Ectodermal cell (in vitro differentiated cells): Measurements from ENCODE around the gene PDE5A. TPM values are rescaled to one million over a fixed set of nuclear protein-coding genes. Genes with fewer than 3 reads are reported as not detected.

ENCODE experiments used
- H3K27ac ChIP-seq: 2 replicates; pipeline ENCODE4 v1.7.0; 2013; ENCODE audit warnings: mild to moderate bottlenecking, low read depth, low read length; ENCODE audit not compliant: insufficient read depth, poor library complexity, severe bottlenecking
- H3K27me3 ChIP-seq: 2 replicates; pipeline ENCODE4 v1.7.0; 2013; ENCODE audit warnings: mild to moderate bottlenecking, low read length; ENCODE audit not compliant: insufficient read depth, control insufficient read depth, poor library complexity, severe bottlenecking
- H3K36me3 ChIP-seq: one replicate; pipeline ENCODE4 v1.7.0; 2013; ENCODE audit warnings: low read length; ENCODE audit not compliant: control insufficient read depth, insufficient read depth
- H3K4me1 ChIP-seq: one replicate; pipeline ENCODE4 v1.7.0; 2013; ENCODE audit warnings: low read length; ENCODE audit not compliant: control insufficient read depth, insufficient read depth
- H3K4me3 ChIP-seq: 2 replicates; pipeline ENCODE4 v1.7.0; 2013; ENCODE audit warnings: low read depth, low read length, control low read depth; ENCODE audit not compliant: insufficient read depth
- H3K9me3 ChIP-seq: 2 replicates; pipeline ENCODE4 v1.7.0; 2013; ENCODE audit warnings: mild to moderate bottlenecking, low read length, moderate library complexity; ENCODE audit not compliant: control insufficient read depth
- WGBS, 2 experiments: methylation state at CpG; one replicate each; pipeline ENCODE4 v1.1.7; 2013; ENCODE audit warnings: missing lambda C conversion rate in 2 of 2; 5-methylcytosine and 5-hydroxymethylcytosine counted together
- polyA plus RNA-seq, 4 experiments: library from polyadenylated mRNA; stranded (reverse); fragments of 50-300 nt; gene quantifications; one replicate each; pipeline ENCODE4 v1.2.3, GENCODE V29; 2013

PDE5A gene
- 6.6 TPM for polyA plus RNA-seq (2013, experiment 1 of 4)
- 9.3 TPM for polyA plus RNA-seq (2013, experiment 2 of 4)
- polyA plus RNA-seq (2013, experiment 3 of 4), result 6.6 TPM
- 10.0 TPM for polyA plus RNA-seq (2013, experiment 4 of 4)

GRCh38 chr4:119628281-119629141 lies at the start of gene PDE5A:
TSS of gene PDE5A (minus strand) at chr4:119628804. CDS start at chr4:119628671, 133 bp downstream.
- 0% methylated on average over 65 of the region's 65 CpGs for WGBS, 2 experiments
- Histone ChIP-seq H3K27me3 (peaks cover 33% of the 10 kb centered on the region), H3K4me1 (peaks cover 4% of the 10 kb centered on the region), H3K4me3 (peak within 1 kb of the TSS; percentile 62), H3K9me3 (no peaks in the 10 kb centered on the region), H3K27ac (peak within 1 kb of the TSS; percentile 23), H3K36me3 (no peaks in the 10 kb centered on the region)

GRCh38 chr4:119676101-119676500 lies 47.5 kb upstream of the PDE5A start:
- H3K36me3 ChIP-seq, result no peaks in the 10 kb centered on the region
- H3K4me3 ChIP-seq, result no peak overlapping the region
- 83 to 96% methylated on average over 1 to 3 of the region's 3 CpGs for WGBS, 2 experiments
- H3K4me1 ChIP-seq, result no peaks in the 10 kb centered on the region
- H3K27ac ChIP-seq, result no peak overlapping the region
- H3K27me3 ChIP-seq, result no peaks in the 10 kb centered on the region
- H3K9me3 ChIP-seq, result no peaks in the 10 kb centered on the region

- 100% methylated on average over 2 of the region's 2 CpGs; no CpG with 5 or more reads in 1 of the 2 experiments for WGBS, 2 experiments
- H3K4me3 ChIP-seq, result no peak overlapping the region
Observed at GRCh38 chr4:119675391-119675790, 46.8 kb upstream of the PDE5A start.

GRCh38 chr4:119672938-119673337 lies 44.3 kb upstream of the PDE5A start:
- no peak overlapping the region for H3K27ac ChIP-seq
- H3K4me3 ChIP-seq, result no peak overlapping the region
- WGBS, 2 experiments, result 33% methylated on average over 1 of the region's 1 CpG; no CpG with 5 or more reads in 1 of the 2 experiments
- H3K27me3 ChIP-seq, result no peaks in the 10 kb centered on the region
- no peaks in the 10 kb centered on the region for H3K9me3 ChIP-seq
- no peaks in the 10 kb centered on the region for H3K4me1 ChIP-seq
- H3K36me3 ChIP-seq, result no peaks in the 10 kb centered on the region

More at GRCh38 chr4:119675391-119675790, 46.8 kb upstream of the PDE5A start:
- no peaks in the 10 kb centered on the region for H3K4me1 ChIP-seq
- H3K36me3 ChIP-seq, result no peaks in the 10 kb centered on the region
- H3K9me3 ChIP-seq, result no peaks in the 10 kb centered on the region
- no peaks in the 10 kb centered on the region for H3K27me3 ChIP-seq
- no peak overlapping the region for H3K27ac ChIP-seq

- WGBS, 2 experiments, result 95 to 98% methylated on average over 2 of the region's 2 CpGs
- Histone ChIP-seq H3K9me3 (no peaks in the 10 kb centered on the region), H3K4me1 (no peaks in the 10 kb centered on the region), H3K27me3 (no peaks in the 10 kb centered on the region), H3K4me3 (no peak overlapping the region), H3K36me3 (no peaks in the 10 kb centered on the region), H3K27ac (no peak overlapping the region)
Observed at GRCh38 chr4:119672086-119672485, 43.5 kb upstream of the PDE5A start.

GRCh38 chr4:119671205-119671604 lies 42.6 kb upstream of the PDE5A start:
- no peaks in the 10 kb centered on the region for H3K27me3 ChIP-seq

GRCh38 chr4:119667802-119668201 lies 39.2 kb upstream of the PDE5A start:
- Histone ChIP-seq H3K9me3 (no peaks in the 10 kb centered on the region), H3K27me3 (no peaks in the 10 kb centered on the region), H3K4me1 (no peaks in the 10 kb centered on the region), H3K36me3 (no peaks in the 10 kb centered on the region), H3K4me3 (no peak overlapping the region), H3K27ac (no peak overlapping the region)
- WGBS, 2 experiments, result 87 to 91% methylated on average over 3 of the region's 3 CpGs

More at GRCh38 chr4:119671205-119671604, 42.6 kb upstream of the PDE5A start:
- H3K4me3 ChIP-seq, result no peak overlapping the region
- H3K9me3 ChIP-seq, result no peaks in the 10 kb centered on the region
- no peaks in the 10 kb centered on the region for H3K36me3 ChIP-seq
- no peaks in the 10 kb centered on the region for H3K4me1 ChIP-seq
- no peak overlapping the region for H3K27ac ChIP-seq

GRCh38 chr4:119666653-119667091 lies 38.1 kb upstream of the PDE5A start:
- H3K27ac ChIP-seq, result no peak overlapping the region
- H3K4me3 ChIP-seq, result no peak overlapping the region
- no peaks in the 10 kb centered on the region for H3K36me3 ChIP-seq
- H3K4me1 ChIP-seq, result no peaks in the 10 kb centered on the region
- no peaks in the 10 kb centered on the region for H3K27me3 ChIP-seq
- 30% methylated on average over 1 of the region's 1 CpG; no CpG with 5 or more reads in 1 of the 2 experiments for WGBS, 2 experiments
- H3K9me3 ChIP-seq, result no peaks in the 10 kb centered on the region

- WGBS, 2 experiments, result 80% methylated on average over 1 of the region's 2 CpGs; no CpG with 5 or more reads in 1 of the 2 experiments
- H3K36me3 ChIP-seq, result no peaks in the 10 kb centered on the region
Observed at GRCh38 chr4:119665752-119666151, 37.1 kb upstream of the PDE5A start.

GRCh38 chr4:119664168-119664907 lies 35.7 kb upstream of the PDE5A start:
- no peaks in the 10 kb centered on the region for H3K4me1 ChIP-seq
- no peak overlapping the region for H3K4me3 ChIP-seq
- H3K36me3 ChIP-seq, result no peaks in the 10 kb centered on the region
- H3K27ac ChIP-seq, result no peak overlapping the region
- no peaks in the 10 kb centered on the region for H3K9me3 ChIP-seq
- 92 to 97% methylated on average over 3 of the region's 3 CpGs for WGBS, 2 experiments
- no peaks in the 10 kb centered on the region for H3K27me3 ChIP-seq

More at GRCh38 chr4:119665752-119666151, 37.1 kb upstream of the PDE5A start:
- H3K27ac ChIP-seq, result no peak overlapping the region
- H3K4me1 ChIP-seq, result no peaks in the 10 kb centered on the region
- H3K9me3 ChIP-seq, result no peaks in the 10 kb centered on the region
- H3K4me3 ChIP-seq, result no peak overlapping the region
- H3K27me3 ChIP-seq, result no peaks in the 10 kb centered on the region
